SK-N-MC (cell line): ENCODE results near the gene PNCK.
"Not testable (repeated sequence)": the region's sequence is repeated elsewhere in the genome, so short reads cannot be mapped to it uniquely, and the experiment has no call there.

Experiments
- DNase-seq: peaks from one replicate; pipeline ENCODE4 v3.0.0-alpha.2; 2011; ENCODE audit warnings: low read depth, low spot score
- H3K27ac ChIP-seq: fragments of 200-600 bp; sonication (generic); 2 replicates; pipeline ENCODE4 v1.5.1; 2016; ENCODE audit warnings: mixed run types
- H3K36me3 ChIP-seq: fragments of 200-600 bp; sonication (generic); 2 replicates; pipeline ENCODE4 v1.6.1; 2017; ENCODE audit warnings: antibody characterized with exemption, low read length, mixed read lengths; ENCODE audit not compliant: insufficient read depth
- H3K4me3 ChIP-seq: fragments of 200-600 bp; sonication (generic); 2 replicates; pipeline ENCODE4 v1.5.1; 2016
- H3K9ac ChIP-seq: fragments of 200-600 bp; sonication (generic); 2 replicates; pipeline ENCODE4 v1.8.0; 2017; ENCODE audit warnings: mixed run types, mixed read lengths; ENCODE audit not compliant: insufficient read length
- H3K9me3 ChIP-seq: fragments of 200-600 bp; sonication (generic); 2 replicates; pipeline ENCODE4 v1.6.1; 2017; ENCODE audit warnings: low read depth, mild to moderate bottlenecking, antibody characterized with exemption, low read length, moderate library complexity, mixed read lengths
- EZH2 ChIP-seq: fragments of 200-600 bp; sonication (generic); IDR thresholded peaks from one replicate; pipeline ENCODE4 v1.6.1; 2017; ENCODE audit warnings: antibody characterized with exemption
- FOXP2 ChIP-seq: optimal IDR thresholded peaks from 2 replicates; pipeline ENCODE3; 2011; ENCODE audit warnings: mild to moderate bottlenecking, moderate library complexity; ENCODE audit not compliant: insufficient read depth; ENCODE audit errors: extremely low read length, control extremely low read depth
- POLR2AphosphoS5 ChIP-seq: IDR thresholded peaks from 2 replicates; pipeline ENCODE4 v1.6.1; 2012; ENCODE audit warnings: mild to moderate bottlenecking, low read depth, low read length, borderline replicate concordance

Gene PNCK

DNA sequence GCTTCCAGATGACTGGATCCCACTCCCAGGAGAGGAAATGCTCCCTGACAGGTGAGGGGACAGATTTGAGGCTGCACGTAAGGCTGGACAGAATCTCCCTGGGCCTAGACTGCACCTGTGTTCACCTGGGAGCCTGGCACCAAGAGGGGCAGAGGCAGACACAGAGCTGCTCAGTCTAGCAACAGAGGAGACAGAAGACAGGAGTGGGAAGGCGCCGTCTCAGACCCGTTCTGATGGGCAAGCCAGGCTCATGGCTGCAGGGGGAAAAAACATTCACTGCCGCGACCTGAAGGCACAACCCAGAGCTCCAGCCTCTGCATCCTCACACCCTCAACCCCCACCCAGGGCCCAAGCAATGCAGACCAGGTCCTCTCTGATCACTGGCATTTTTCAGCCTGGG lies 33.8 kb upstream of the PNCK start:
- Histone ChIP-seq H3K36me3 (no peaks in the 10 kb centered on the region; the same call in 1 of the 2 replicates), H3K9me3 (no peaks in the 10 kb centered on the region), H3K4me3 (no peak overlapping the region), H3K9ac (no peak overlapping the region), H3K27ac (no peak overlapping the region)
- no peak for DNase-seq
- TF ChIP-seq POLR2AphosphoS5 (no peak), EZH2 (no peak), FOXP2 (no peak)

DNA sequence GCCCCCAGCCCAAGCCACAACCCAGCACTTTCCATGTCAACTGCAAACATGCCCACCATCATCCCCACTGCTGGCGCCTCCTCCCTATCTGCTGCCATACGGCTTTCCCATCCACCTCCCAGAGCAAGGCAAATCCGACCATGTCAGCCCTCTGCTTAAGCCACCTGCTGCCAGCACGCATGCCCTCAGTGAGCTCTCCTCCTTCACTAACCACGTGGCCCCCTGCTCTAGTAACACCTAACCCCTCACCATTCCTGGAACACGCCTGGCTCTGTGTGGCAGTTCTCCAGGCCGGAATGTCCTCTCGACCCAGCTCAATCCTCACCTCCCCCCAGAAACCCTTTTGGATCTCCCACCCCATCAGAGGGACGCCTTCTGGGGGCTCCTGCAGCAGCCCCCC lies 33.2 kb upstream of the PNCK start:
- no peak for DNase-seq
- no peaks in the 10 kb centered on the region; the same call in 1 of the 2 replicates for H3K36me3 ChIP-seq
- TF ChIP-seq EZH2 (no peak), POLR2AphosphoS5 (no peak), FOXP2 (no peak)
- H3K27ac ChIP-seq = no peak overlapping the region
- H3K4me3 ChIP-seq = no peak overlapping the region
- H3K9ac ChIP-seq = no peak overlapping the region
- H3K9me3 ChIP-seq = no peaks in the 10 kb centered on the region

GRCh38 chrX:153705403-153706060 lies 31.9 kb upstream of the PNCK start:
- H3K36me3 ChIP-seq, DNase-seq, H3K4me3 ChIP-seq, H3K9ac ChIP-seq, H3K9me3 ChIP-seq, H3K27ac ChIP-seq: not testable (repeated sequence)

GRCh38 chrX:153704631-153705402 lies 31.2 kb upstream of the PNCK start:
- DNase-seq, H3K9me3 ChIP-seq: not testable (repeated sequence)

GRCh38 chrX:153704021-153704526 lies 30.5 kb upstream of the PNCK start:
- DNase-seq = no peak
- Histone ChIP-seq H3K9ac (no peak overlapping the region), H3K9me3 (no peaks in the 10 kb centered on the region), H3K4me3 (no peak overlapping the region), H3K36me3 (no peaks in the 10 kb centered on the region), H3K27ac (no peak overlapping the region)
- no peak for TF ChIP-seq FOXP2
- no peak for TF ChIP-seq POLR2AphosphoS5
- TF ChIP-seq EZH2 = no peak

More at GRCh38 chrX:153704631-153705402, 31.2 kb upstream of the PNCK start:
- H3K4me3 ChIP-seq, H3K36me3 ChIP-seq, H3K9ac ChIP-seq, H3K27ac ChIP-seq: not testable (repeated sequence)

- H3K9me3 ChIP-seq = no peaks in the 10 kb centered on the region
- H3K36me3 ChIP-seq = no peaks in the 10 kb centered on the region
- no peak for TF ChIP-seq FOXP2
- TF ChIP-seq POLR2AphosphoS5 = no peak
- no peak for TF ChIP-seq EZH2
These were observed 29.4 kb upstream of the PNCK start for GRCh38 chrX:153703036-153703370.

DNA sequence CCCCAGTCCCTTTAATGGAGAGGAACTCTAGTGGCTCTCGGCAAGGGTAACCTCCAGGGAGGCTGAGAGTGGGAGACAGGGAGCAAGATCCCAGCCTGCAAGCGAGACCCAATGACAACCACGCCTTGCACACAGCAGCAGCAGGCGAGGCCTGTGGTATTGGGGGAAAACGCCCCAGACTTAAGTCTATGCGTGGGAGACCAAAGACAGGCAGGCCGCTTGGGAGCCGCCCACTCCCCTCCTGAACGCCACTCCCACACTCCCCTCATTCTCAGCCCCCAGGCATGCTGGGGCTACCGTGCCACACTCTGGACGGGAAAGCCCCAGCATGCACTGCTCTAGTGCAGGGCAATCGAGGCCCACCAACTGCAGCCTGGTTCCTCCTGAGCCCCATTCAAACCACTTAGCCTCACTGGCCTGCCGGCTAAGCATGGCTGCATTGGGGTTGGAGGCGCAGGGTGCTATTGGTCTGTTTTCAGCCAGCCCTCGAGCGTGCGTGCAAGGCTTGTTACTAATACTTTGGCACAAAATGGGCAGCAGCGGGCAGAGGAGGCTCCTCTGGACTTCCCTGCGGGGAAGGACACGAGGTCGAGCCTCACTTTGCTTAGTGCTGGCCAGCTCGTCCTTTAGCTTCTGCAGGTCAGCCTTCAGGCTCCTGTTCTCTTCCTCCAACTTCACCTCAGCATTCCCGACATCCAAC lies 28.9 kb upstream of the PNCK start:
- Histone ChIP-seq H3K9ac (no peak overlapping the region), H3K36me3 (no peaks in the 10 kb centered on the region), H3K27ac (no peak overlapping the region), H3K4me3 (no peak overlapping the region), H3K9me3 (no peaks in the 10 kb centered on the region)
- TF ChIP-seq POLR2AphosphoS5 (no peak), EZH2 (no peak), FOXP2 (no peak)
- no peak for DNase-seq

More at GRCh38 chrX:153703036-153703370, 29.4 kb upstream of the PNCK start:
- Histone ChIP-seq H3K4me3 (no peak overlapping the region), H3K9ac (no peak overlapping the region), H3K27ac (no peak overlapping the region)
- no peak for DNase-seq

GRCh38 chrX:153701706-153702105 lies 28.1 kb upstream of the PNCK start:
- H3K36me3 ChIP-seq = no peaks in the 10 kb centered on the region
- H3K4me3 ChIP-seq = no peak overlapping the region
- TF ChIP-seq POLR2AphosphoS5 = no peak
- no peak for TF ChIP-seq FOXP2
- TF ChIP-seq EZH2 = no peak
- no peak overlapping the region for H3K9ac ChIP-seq
- no peak overlapping the region for H3K27ac ChIP-seq
- DNase-seq = no peak
- H3K9me3 ChIP-seq = no peaks in the 10 kb centered on the region
